ENCODE results near the gene DDX39B. TPM values are rescaled to one million over a fixed set of nuclear protein-coding genes. Genes with fewer than 3 reads are reported as not detected.

The DDX39B gene
- total and polyA plus RNA-seq, 2 donors (not counting 3 experiments of a cell fraction or from before 2014, with no cell fraction given), result 453 to 766 TPM

DNA sequence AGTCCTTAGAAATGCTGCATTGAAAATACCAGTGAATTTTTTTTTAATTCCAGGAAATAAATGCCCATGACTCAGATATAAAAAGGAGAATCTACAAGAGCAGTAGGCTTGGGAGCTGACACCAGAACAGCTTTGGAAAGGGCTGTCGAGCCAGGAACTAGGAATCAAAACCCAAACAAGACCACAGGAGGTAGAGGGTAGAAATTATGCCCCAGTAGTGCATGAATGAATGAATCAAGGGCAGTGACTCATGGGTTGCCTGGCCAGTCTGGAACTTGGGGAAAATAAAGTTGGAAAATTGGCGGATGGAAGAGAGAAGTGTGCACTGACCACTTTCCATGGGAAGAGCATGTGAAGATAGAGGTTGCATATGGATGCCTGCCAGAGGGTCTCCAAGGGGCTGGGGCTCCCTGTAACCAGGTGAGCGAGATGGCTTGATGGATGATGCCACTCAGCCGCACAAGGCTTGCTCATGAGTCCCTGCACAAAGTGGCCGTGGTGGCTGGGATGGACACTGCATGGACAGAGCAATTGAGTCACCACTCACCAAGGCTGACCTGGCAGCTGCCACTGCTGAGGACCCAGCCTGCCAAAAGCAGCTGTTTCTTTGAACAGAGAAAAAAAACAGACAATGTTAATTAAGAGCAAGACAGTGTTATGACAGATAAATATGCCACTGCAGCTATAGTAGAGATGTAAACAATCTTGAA lies 28.2 kb downstream of the DDX39B start:
- no peak overlapping the region for H3K9ac ChIP-seq (replicated peaks; ENCODE audit: extremely low read depth, insufficient read depth, low read length)
- H4K20me1 ChIP-seq (replicated peaks; ENCODE audit: control insufficient read depth, extremely low read depth, insufficient read depth, low read length), result no peaks in the 10 kb centered on the region
- no TSS peak for BruUV-seq (replicated peaks)
- H3K4me3 ChIP-seq (replicated peaks in 1 of 3; ENCODE audit: insufficient read depth in 1 of 3, low read depth in 1 of 3, low read length in 3 of 3), result no peak overlapping the region
- no peaks in the 10 kb centered on the region for H3K79me2 ChIP-seq (ENCODE audit: control insufficient read depth, insufficient read depth, low read length)
- H3K27ac ChIP-seq (ENCODE audit: insufficient read depth, low read depth, low read length), result no peak overlapping the region
- peak; percentile 15 for FAIRE-seq
- no peak overlapping the region for H2AFZ ChIP-seq (ENCODE audit: low read depth, low read length)
- CTCF ChIA-PET, result interaction anchor here (1.2 kb wide), 1 partner anchor 13 kb away, joined by 3 read pairs; no protein-coding TSS in a partner anchor
- H3K36me3 ChIP-seq (ENCODE audit: control insufficient read depth in 2 of 2, extremely low read depth in 1 of 2, insufficient read depth in 2 of 2, low read length in 2 of 2), result peaks cover 5 to 7% of the 10 kb centered on the region in 2 experiments
- H3K4me1 ChIP-seq (ENCODE audit: control insufficient read depth, extremely low read depth, insufficient read depth, low read length), result peaks cover 3% of the 10 kb centered on the region
- no peaks in the 10 kb centered on the region for H3K9me3 ChIP-seq (replicated peaks; ENCODE audit: control insufficient read depth, insufficient read depth, low read length)
- no peaks in the 10 kb centered on the region for H3K9me1 ChIP-seq (replicated peaks; ENCODE audit: control insufficient read depth, extremely low read depth, insufficient read depth, low read length)
- intact Hi-C loops (cut with micrococcal nuclease) (no loop called here), dilution Hi-C loops (cut with MboI; ENCODE audit: extremely low pct_ligation_motif_present, low sequenced_read_pairs) (no loop called here)
- POLR2A ChIA-PET, result no interaction called here
- no peak for DNase-seq (ENCODE audit: low read depth, low spot score)
- H3K4me2 ChIP-seq (ENCODE audit: insufficient read depth, low read length), result no peak overlapping the region
- no peaks in the 10 kb centered on the region for H3K27me3 ChIP-seq (ENCODE audit: control insufficient read depth in 2 of 2, insufficient read depth in 2 of 2, low read length in 2 of 2)
- TF ChIP-seq MYC (IDR thresholded peaks at IDR 0.05; ENCODE audit: low read depth, low read length) (no peak), FOS (IDR thresholded peaks at IDR 0.05; ENCODE audit: borderline replicate concordance, insufficient read depth, low read length) (no peak), EZH2 (IDR thresholded peaks at IDR 0.05; ENCODE audit: borderline replicate concordance, low read depth, low read length, severe bottlenecking) (no peak), POLR2AphosphoS5 (IDR thresholded peaks at IDR 0.05; ENCODE audit: insufficient read depth, low read depth, low read length) (no peak)
- TF ChIP-seq, protein P1, sequence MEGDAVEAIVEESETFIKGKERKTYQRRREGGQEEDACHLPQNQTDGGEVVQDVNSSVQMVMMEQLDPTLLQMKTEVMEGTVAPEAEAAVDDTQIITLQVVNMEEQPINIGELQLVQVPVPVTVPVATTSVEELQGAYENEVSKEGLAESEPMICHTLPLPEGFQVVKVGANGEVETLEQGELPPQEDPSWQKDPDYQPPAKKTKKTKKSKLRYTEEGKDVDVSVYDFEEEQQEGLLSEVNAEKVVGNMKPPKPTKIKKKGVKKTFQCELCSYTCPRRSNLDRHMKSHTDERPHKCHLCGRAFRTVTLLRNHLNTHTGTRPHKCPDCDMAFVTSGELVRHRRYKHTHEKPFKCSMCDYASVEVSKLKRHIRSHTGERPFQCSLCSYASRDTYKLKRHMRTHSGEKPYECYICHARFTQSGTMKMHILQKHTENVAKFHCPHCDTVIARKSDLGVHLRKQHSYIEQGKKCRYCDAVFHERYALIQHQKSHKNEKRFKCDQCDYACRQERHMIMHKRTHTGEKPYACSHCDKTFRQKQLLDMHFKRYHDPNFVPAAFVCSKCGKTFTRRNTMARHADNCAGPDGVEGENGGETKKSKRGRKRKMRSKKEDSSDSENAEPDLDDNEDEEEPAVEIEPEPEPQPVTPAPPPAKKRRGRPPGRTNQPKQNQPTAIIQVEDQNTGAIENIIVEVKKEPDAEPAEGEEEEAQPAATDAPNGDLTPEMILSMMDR (IDR thresholded peaks at IDR 0.05; ENCODE audit: extremely low read depth in 1 of 2, insufficient read depth in 1 of 2, low read depth in 1 of 2, low read length in 2 of 2), result no peak

Data from endothelial cell of umbilical vein (primary cell).